Measurements from ENCODE around the gene LEKR1.

DNA sequence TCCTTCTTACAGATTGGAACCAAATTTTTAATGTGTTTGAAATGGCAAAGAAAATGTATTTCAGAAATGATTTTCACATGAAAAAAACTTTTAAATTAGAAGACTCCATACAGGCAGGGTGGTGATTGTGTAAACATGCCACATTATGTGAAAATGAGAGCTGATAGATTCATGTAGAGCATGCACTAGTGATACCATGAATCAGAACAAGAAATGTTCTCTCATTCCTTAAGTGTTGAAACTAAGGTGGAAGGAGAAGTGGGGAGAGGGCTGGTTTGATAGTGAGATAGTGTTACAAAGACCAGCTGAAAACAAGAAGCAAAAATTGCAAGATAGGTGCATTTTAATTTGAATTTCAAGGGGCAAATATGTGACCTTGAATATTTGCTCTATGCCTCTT, 233.5 kb downstream of the LEKR1 start:
- TF ChIP-seq, protein P1, sequence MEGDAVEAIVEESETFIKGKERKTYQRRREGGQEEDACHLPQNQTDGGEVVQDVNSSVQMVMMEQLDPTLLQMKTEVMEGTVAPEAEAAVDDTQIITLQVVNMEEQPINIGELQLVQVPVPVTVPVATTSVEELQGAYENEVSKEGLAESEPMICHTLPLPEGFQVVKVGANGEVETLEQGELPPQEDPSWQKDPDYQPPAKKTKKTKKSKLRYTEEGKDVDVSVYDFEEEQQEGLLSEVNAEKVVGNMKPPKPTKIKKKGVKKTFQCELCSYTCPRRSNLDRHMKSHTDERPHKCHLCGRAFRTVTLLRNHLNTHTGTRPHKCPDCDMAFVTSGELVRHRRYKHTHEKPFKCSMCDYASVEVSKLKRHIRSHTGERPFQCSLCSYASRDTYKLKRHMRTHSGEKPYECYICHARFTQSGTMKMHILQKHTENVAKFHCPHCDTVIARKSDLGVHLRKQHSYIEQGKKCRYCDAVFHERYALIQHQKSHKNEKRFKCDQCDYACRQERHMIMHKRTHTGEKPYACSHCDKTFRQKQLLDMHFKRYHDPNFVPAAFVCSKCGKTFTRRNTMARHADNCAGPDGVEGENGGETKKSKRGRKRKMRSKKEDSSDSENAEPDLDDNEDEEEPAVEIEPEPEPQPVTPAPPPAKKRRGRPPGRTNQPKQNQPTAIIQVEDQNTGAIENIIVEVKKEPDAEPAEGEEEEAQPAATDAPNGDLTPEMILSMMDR (IDR thresholded peaks at IDR 0.05; ENCODE audit: poor library complexity, severe bottlenecking) = no peak
- no peak for TF ChIP-seq EZH2 (IDR thresholded peaks at IDR 0.05; ENCODE audit: borderline replicate concordance, insufficient read depth, low read length, poor library complexity, severe bottlenecking)

Data from neural cell (in vitro differentiated cells).